Sigmoid colon (tissue), 4 donors: Measurements from ENCODE around the gene STX3.

Source experiments
- CTCF ChIP-seq, 4 experiments: fragments of 450-650 bp in 3 of 4; fragments of 200-600 bp in 1 of 4; IDR thresholded peaks; one replicate each; pipeline ENCODE4 v1.5.1; 2016 to 2019; ENCODE audit warnings: antibody characterized with exemption in 4 of 4, mild to moderate bottlenecking in 3 of 4, moderate library complexity in 2 of 4
- POLR2AphosphoS5 ChIP-seq, 4 donors: sonication (generic); formaldehyde crosslinking; IDR thresholded peaks; one replicate each; pipeline ENCODE4 v1.6.1; 2017; ENCODE audit warnings: antibody characterized with exemption in 4 of 4

GRCh38 chr11:59849129-59849528 lies 94.0 kb downstream of the STX3 start:
- TF ChIP-seq POLR2AphosphoS5 (IDR thresholded peaks at IDR 0.05) (no peak), CTCF (IDR thresholded peaks at IDR 0.05) (no peak)
